ENCODE data around the gene TRPM4.

- TF ChIP-seq CTCF (IDR thresholded peaks at IDR 0.05; ENCODE audit: borderline replicate concordance, extremely low read depth, low read length, poor library complexity, severe bottlenecking) (no peak), EZH2 (IDR thresholded peaks at IDR 0.05; ENCODE audit: borderline replicate concordance, low read depth, low read length, severe bottlenecking) (no peak)
Measured at GRCh38 chr19:49116544-49116943, 41.0 kb upstream of the TRPM4 start.

Measured in DND-41 (cell line).